ENCODE data around the gene CFAP90.
A peak's percentile ranks its signal among the peaks of the same experiment; 100 is the strongest.

CFAP90 gene

GRCh38 chr5:7813576-7813975, 37.4 kb downstream of the CFAP90 start:
- no peak overlapping the region for H3K4me3 ChIP-seq (ENCODE audit: low read depth, low read length)
- no peak for TF ChIP-seq CTCF (IDR thresholded peaks at IDR 0.05; ENCODE audit: low read depth, low read length, missing control alignments)
- in situ Hi-C loops (cut with HindIII; ENCODE audit: low sequenced_read_pairs): no loop called here
- no peak for DNase-seq (ENCODE audit: low read depth)

DNA sequence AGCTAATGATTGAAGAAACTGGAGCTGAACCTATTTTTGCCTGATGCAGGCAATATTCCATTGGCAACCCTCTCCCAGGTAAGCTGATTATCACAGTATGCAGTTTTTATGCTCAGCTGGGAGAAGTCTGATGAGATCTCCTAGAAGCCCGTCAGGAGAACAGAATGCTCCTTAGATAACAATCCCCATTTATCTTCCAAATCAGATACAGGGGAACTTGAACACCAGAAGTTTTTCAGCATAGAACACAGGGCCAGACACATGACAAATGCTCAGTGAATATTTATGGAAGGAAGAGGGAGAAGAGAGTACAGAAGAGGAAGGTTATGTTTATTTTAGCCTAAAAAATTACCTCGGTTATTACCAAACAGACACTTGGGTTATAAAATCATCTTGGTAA, 37.9 kb downstream of the CFAP90 start:
- no peak for DNase-seq (ENCODE audit: low read depth)
- no peak for TF ChIP-seq CTCF (IDR thresholded peaks at IDR 0.05; ENCODE audit: low read depth, low read length, missing control alignments)
- H3K4me3 ChIP-seq (ENCODE audit: low read depth, low read length): no peak overlapping the region
- in situ Hi-C loops (cut with HindIII; ENCODE audit: low sequenced_read_pairs): no loop called here

DNA sequence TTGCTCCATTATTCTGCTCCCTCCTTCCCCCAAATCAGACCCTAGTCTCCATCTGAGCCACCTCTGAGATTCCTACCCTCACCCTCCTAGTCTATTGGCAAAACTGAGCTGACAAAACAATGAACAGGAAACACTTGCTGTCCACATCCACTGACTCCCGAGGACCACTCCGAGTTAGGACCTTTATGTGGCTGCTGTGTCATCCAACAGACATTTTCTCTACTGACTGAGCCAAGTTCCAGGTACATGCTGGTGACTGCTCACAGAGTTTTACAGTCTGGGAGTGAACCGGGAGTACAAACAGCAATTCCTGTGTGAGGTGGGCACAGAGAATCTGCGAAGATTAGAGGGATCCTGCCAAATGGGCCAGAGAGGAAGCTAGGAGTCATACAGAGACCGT, 39.2 kb downstream of the CFAP90 start:
- DNase-seq (ENCODE audit: low read depth): no peak
- no peak overlapping the region for H3K4me3 ChIP-seq (ENCODE audit: low read depth, low read length)
- TF ChIP-seq CTCF (IDR thresholded peaks at IDR 0.05; ENCODE audit: low read depth, low read length, missing control alignments): no peak
- in situ Hi-C loops (cut with HindIII; ENCODE audit: low sequenced_read_pairs): no loop called here

DNA sequence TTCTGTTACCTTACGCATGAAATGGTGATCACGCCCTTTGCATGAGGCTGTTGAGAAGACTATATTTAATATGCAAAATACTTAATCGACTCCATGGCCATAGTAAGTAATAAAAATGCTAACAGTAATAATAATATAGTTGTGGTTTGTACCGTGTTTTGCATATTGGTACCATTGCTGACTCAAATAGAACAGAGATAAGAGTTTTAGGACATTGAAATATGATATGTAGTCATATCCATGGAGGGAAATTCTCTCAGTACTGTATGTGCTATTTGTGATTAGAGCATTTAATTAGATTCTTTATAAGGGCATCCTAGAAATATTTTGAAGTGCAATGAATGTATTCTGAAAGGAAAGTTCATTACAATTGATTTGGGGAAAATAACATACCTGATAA, 41.9 kb downstream of the CFAP90 start:
- in situ Hi-C loops (cut with HindIII; ENCODE audit: low sequenced_read_pairs): no loop called here
- DNase-seq (ENCODE audit: low read depth): no peak
- TF ChIP-seq CTCF (IDR thresholded peaks at IDR 0.05; ENCODE audit: low read depth, low read length, missing control alignments): no peak
- H3K4me3 ChIP-seq (ENCODE audit: low read depth, low read length): no peak overlapping the region

DNA sequence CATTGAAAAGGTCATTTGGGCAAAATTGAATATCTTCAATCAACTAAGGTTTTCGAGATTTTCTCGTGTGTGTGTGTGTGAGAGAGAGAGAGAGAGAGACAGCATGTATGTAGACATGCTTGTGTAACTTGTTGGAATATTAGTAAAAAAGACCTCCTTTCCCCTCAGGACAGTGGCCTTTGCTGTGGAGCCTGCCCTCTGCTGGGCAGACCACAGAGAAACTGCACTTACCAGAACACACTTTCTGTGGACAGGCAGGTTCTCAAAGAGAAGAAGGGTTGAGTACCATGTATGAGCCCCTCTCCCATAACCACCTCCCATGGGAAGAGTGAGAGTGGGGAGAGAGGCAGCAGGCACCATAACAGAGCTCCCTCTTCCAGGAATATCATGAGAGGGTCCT, 45.6 kb downstream of the CFAP90 start:
- in situ Hi-C loops (cut with HindIII; ENCODE audit: low sequenced_read_pairs): no loop called here
- H3K4me3 ChIP-seq (ENCODE audit: low read depth, low read length): no peak overlapping the region
- TF ChIP-seq CTCF (IDR thresholded peaks at IDR 0.05; ENCODE audit: low read depth, low read length, missing control alignments): peak; percentile 39
- no peak for DNase-seq (ENCODE audit: low read depth)

GRCh38 chr5:7803937-7804336, 47.0 kb downstream of the CFAP90 start:
- H3K4me3 ChIP-seq (ENCODE audit: low read depth, low read length): no peak overlapping the region
- in situ Hi-C loops (cut with HindIII; ENCODE audit: low sequenced_read_pairs): no loop called here
- no peak for TF ChIP-seq CTCF (IDR thresholded peaks at IDR 0.05; ENCODE audit: low read depth, low read length, missing control alignments)
- DNase-seq (ENCODE audit: low read depth): no peak

- H3K4me3 ChIP-seq (ENCODE audit: low read depth, low read length): no peak overlapping the region
- no peak for TF ChIP-seq CTCF (IDR thresholded peaks at IDR 0.05; ENCODE audit: low read depth, low read length, missing control alignments)
- no peak for DNase-seq (ENCODE audit: low read depth)
- in situ Hi-C loops (cut with HindIII; ENCODE audit: low sequenced_read_pairs): no loop called here
Measured at GRCh38 chr5:7802855-7803254, 48.1 kb downstream of the CFAP90 start.

Data from astrocyte of the cerebellum (primary cell).